ENCODE measurements around the gene SPAG16.
"Not testable (repeated sequence)": the region's sequence is repeated elsewhere in the genome, so short reads cannot be mapped to it uniquely, and the experiment has no call there.

Gene SPAG16

DNA sequence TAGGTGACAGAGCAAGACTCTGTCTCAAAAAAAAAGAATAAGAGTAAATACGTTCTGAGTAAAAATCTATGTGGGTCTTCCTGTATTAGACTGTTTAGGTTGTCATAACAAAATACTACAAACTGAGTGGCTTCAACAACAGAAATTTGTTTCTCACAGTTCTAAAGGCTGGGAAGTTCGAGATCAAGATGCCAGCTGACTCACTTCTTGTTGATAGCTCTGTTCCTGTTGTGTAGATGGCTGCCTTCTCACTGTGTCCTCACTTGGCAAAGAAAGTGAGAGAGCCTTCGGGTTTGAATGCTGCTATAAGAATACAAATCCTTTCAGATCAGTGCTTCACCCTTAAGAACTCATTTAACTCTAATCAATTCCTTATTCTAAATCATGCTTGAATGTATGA is 696.6 kb downstream of the SPAG16 start:
- H3K4me3 Mint-ChIP-seq: no peak overlapping the region
- no peaks in the 10 kb centered on the region for H3K36me3 Mint-ChIP-seq
- no peaks in the 10 kb centered on the region for H3K27me3 Mint-ChIP-seq
- peaks cover 4% of the 10 kb centered on the region for H3K9me3 Mint-ChIP-seq
- H3K27ac Mint-ChIP-seq: no peak overlapping the region
- no peaks in the 10 kb centered on the region for H3K4me1 Mint-ChIP-seq

DNA sequence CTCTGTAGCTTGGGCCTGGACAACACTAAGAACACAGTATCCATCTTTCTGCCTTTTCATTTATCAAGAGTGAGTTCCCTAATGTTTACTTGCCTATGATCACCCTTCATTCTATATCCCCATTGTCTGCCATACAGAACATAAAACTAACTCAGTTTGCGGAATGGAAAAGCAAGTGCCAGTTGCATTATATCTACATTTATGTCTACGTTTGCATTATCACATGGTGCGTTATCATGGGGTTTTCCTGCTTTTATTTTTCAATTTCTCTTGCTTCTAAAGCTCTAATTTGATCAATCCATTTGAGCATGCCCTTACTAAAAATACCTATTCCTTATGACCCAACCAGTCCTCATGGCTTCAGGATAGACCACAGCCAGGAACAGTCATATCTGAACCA is 704.9 kb downstream of the SPAG16 start:
- no peaks in the 10 kb centered on the region for H3K9me3 Mint-ChIP-seq
- H3K27ac Mint-ChIP-seq: no peak overlapping the region
- H3K36me3 Mint-ChIP-seq: no peaks in the 10 kb centered on the region
- H3K4me1 Mint-ChIP-seq: no peaks in the 10 kb centered on the region
- H3K4me3 Mint-ChIP-seq: no peak overlapping the region
- H3K27me3 Mint-ChIP-seq: peaks cover 2% of the 10 kb centered on the region

DNA sequence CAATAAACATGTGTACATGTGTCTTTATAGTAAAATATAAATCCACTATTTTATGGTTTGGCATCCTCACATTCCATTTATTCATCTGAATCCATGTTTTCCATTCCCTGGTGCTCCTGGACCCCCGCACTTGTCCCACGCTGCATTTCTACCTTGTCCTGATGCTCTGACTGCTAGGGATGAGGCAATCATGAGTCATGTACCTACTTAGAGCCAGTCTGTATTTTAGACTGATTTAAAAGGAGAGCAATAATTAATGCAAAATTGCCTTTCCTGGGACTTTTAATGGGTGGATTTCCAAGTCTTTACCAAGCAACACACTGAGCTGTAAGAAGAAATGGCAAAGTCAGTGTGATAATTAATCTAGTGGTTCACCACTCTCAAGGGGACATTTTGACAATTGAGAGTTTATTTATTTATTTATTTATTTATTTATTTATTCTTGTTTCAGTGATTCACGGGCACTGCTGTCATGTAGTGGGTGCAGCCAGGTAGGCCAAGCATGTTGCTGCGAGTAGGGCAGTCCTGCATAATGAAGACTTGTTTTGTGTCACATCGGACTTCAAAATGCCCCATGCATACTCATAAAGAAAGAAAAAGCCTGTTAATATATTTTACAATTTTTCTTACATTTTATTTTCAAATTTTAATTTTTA is 707.3 kb downstream of the SPAG16 start:
- no peaks in the 10 kb centered on the region for H3K36me3 Mint-ChIP-seq
- H3K4me3 Mint-ChIP-seq: no peak overlapping the region
- no peak overlapping the region for H3K27ac Mint-ChIP-seq
- H3K9me3 Mint-ChIP-seq: no peaks in the 10 kb centered on the region
- H3K4me1 Mint-ChIP-seq: no peaks in the 10 kb centered on the region
- no peaks in the 10 kb centered on the region for H3K27me3 Mint-ChIP-seq

DNA sequence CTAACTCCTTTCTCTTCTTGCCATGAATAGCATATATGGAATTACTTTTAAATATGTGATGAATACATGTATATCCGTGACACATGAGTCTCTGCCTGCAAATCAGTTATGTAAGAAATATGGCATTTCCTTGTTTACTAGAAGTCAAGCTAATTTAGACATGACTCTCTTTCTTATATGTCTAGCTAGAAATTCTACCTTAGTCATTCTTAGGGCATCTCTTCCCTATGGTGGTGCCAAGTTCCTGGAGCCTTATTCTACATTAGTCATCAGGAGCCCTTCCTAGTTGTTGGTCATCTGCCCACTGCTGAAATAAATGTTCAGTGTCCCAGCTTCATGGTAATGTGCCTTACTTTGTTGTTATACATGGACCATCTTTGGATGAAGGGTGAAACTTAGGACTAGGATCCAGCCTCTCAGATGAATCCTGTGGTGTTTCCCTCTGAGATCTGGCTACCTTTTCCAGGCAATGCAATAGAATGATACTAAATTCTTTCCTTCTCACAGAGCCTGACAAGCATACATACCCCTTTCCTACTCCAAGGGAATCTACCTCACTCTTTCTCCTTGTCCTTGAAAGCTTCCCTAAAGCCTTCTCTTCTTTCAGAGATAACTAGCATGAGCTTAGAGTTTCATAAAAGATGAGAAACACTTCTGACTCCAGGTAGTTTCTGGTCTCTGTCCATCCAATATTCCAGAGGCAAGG is 711.3 kb downstream of the SPAG16 start:
- H3K36me3 Mint-ChIP-seq: no peaks in the 10 kb centered on the region
- no peaks in the 10 kb centered on the region for H3K9me3 Mint-ChIP-seq
- H3K4me3 Mint-ChIP-seq: no peak overlapping the region
- no peaks in the 10 kb centered on the region for H3K4me1 Mint-ChIP-seq
- no peak overlapping the region for H3K27ac Mint-ChIP-seq
- no peaks in the 10 kb centered on the region for H3K27me3 Mint-ChIP-seq

DNA sequence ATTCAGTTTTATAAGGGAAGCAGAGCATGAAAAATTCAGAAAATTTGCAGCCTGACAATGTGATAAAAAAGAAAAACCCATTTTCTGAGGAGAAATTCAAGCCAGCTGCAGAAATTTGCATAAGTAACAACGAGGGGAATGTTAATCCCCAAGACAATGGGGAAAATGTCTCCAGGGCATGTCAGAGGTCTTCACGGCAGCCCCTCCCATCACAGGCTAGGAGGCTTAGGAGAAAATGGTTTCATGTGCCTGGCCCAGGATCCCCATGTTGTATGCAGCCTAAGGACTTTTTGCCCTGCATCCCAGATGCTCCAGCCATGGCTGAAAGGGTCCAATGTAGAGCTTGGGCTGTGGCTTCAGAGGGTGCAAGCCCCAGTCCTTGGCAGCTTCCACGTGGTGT is 714.7 kb downstream of the SPAG16 start:
- H3K36me3 Mint-ChIP-seq, H3K9me3 Mint-ChIP-seq, H3K4me1 Mint-ChIP-seq, H3K27ac Mint-ChIP-seq, H3K27me3 Mint-ChIP-seq, H3K4me3 Mint-ChIP-seq: not testable (repeated sequence)

DNA sequence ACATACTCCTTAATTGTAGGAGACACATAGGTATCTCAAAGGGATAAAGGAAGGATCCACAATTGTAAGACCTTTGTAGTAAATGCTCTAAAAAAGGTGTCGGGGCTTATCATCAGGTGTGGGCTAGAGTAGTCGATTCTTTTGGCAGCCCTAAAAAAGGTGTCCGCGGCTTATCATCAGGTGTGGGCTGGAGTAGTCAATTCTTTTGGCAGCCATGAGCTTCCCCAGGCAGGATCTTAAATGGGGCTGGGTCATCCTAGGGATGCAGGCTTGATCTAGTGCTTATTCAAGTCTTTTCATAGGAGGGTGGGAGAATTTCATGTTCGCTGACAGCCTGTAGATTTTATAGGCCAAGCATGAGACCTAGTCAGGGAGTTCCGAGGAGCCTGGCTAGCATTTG is 720.2 kb downstream of the SPAG16 start:
- no peak overlapping the region for H3K4me3 Mint-ChIP-seq
- no peaks in the 10 kb centered on the region for H3K27me3 Mint-ChIP-seq
- peaks cover 12% of the 10 kb centered on the region for H3K9me3 Mint-ChIP-seq
- no peak overlapping the region for H3K27ac Mint-ChIP-seq
- H3K36me3 Mint-ChIP-seq: no peaks in the 10 kb centered on the region
- H3K4me1 Mint-ChIP-seq: no peaks in the 10 kb centered on the region

DNA sequence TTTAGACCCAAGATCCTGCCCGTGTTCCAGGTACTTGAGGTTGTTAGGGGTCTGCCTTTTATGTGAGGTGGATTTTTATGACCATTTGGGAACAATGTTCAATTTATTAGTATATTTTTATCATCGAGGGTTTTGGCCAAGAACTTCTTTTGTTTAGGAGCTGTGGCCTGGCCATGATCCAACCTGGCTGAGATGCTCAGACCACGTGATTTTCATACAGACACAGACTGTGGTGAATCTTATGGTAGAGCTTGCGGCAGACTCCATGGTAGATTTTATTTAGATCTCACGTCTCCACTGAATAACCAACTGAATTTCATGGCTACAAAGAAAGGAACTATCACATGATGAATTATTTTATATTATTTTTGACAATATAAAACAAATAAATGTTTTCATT is 721.1 kb downstream of the SPAG16 start:
- Mint-ChIP-seq H3K9me3 (peaks cover 12% of the 10 kb centered on the region), H3K36me3 (no peaks in the 10 kb centered on the region), H3K27me3 (no peaks in the 10 kb centered on the region), H3K27ac (no peak overlapping the region), H3K4me1 (no peaks in the 10 kb centered on the region), H3K4me3 (no peak overlapping the region)

DNA sequence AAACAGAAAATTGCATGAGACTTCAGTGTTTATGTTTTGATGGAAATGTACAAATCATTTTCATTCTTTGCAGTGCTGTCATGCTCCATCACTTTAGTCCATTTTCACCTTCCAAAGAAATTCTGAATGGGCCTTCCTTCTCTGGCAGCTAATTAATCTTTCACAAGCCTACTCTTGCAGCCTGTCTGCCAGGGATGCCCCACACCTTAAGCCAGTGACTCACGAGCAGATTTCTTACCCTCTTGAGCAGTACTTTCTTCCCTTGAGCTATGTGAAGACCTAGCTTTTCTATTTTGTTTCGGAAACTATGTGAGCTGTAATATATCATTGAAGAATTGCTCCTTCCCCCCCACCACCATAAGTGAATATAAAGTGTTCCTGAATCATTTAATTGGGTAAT is 722.3 kb downstream of the SPAG16 start:
- peaks cover 12% of the 10 kb centered on the region for H3K9me3 Mint-ChIP-seq
- H3K27me3 Mint-ChIP-seq: no peaks in the 10 kb centered on the region
- no peaks in the 10 kb centered on the region for H3K4me1 Mint-ChIP-seq
- no peak overlapping the region for H3K27ac Mint-ChIP-seq
- H3K36me3 Mint-ChIP-seq: no peaks in the 10 kb centered on the region
- H3K4me3 Mint-ChIP-seq: no peak overlapping the region

DNA sequence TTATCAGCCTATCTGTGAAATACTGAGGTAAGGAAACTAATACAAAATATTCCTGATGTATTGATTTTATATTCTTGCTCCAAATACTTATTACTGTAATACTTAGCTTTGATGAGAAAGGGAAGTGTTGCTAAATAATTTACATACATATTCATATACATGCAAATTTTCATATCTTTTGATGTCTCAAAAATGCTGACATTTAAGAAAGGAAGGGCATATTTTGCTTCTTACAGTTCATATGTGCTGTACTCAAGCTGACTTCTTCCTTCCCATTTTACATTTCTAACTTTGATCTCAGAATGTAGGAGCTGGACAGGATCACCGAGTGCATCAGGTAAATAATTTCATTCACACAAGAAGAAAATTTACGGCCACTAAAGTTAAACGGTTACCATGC is 727.4 kb downstream of the SPAG16 start:
- Mint-ChIP-seq H3K36me3 (no peaks in the 10 kb centered on the region), H3K4me3 (no peak overlapping the region), H3K9me3 (peaks cover 20% of the 10 kb centered on the region), H3K27ac (no peak overlapping the region), H3K4me1 (no peaks in the 10 kb centered on the region), H3K27me3 (no peaks in the 10 kb centered on the region)

DNA sequence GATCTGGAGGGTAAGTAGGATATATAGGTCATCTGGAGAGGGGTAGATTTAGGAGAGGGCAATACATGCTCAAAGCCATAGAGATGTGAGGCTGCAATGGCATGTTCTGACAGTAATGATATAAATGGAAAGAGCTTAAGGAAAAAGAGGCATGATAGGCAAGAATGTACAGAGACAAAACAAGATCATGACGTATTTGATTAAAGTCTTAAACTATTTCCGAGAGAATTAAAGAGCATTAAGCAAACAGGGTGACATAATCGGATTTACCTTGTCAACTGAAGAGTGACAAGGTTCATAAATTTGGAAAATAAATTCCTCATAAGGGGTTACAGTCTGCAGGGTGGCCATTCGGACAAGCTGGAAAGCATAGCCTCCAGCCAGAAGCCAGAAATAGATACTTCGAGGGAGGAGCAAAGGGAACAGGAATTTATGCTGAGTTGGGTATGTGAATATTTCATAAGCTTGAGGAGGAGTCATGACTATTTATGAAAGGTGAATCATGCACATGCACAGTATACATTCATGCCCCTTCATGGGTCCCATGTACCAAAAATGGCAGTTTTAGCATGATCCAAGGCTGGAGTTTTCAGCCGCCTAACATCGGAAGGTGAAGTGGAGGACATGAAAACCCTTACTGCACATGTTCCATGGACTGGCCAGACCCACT is 730.4 kb downstream of the SPAG16 start:
- H3K4me3 Mint-ChIP-seq: no peak overlapping the region
- no peak overlapping the region for H3K27ac Mint-ChIP-seq

DNA sequence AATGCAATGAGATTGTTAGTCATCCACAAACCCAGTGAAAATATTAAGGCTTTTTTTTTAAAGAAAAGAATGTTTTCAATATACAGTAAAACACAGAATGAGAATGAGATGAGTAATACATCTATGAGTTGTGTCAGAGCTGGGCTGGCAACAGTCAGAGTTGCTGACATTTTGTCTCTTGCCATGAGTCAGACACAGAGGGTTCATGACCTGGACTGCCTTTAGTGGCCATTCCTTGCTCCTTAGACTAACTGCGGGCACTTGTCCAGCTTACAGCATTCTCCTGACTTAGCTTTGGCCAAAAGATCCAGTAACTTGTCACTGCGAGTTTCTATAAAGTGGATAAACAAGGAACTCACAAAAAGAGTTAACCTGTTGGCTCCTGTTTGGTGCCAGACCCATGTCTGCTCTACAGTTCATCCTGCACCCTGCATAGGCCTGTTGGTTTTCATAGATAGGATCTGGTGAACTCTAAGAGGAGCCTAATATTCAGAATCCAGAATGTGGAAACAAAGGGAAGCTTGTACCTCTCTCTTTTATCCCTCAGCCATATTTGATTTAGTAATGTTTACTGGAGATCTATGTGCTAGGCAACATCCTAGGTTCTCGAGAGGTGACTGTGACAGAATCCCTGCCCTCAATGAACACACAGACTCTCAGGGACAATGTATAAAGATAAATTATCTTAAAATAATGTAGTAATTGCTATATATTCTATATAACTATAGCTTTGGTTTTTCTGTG is 735.1 kb downstream of the SPAG16 start:
- no peaks in the 10 kb centered on the region for H3K27me3 Mint-ChIP-seq
- H3K4me3 Mint-ChIP-seq: no peak overlapping the region
- H3K4me1 Mint-ChIP-seq: no peaks in the 10 kb centered on the region
- no peak overlapping the region for H3K27ac Mint-ChIP-seq
- no peaks in the 10 kb centered on the region for H3K36me3 Mint-ChIP-seq
- H3K9me3 Mint-ChIP-seq: peaks cover 9% of the 10 kb centered on the region

More for the DNA sequence above, 730.4 kb downstream of the SPAG16 start:
- Mint-ChIP-seq H3K4me1 (no peaks in the 10 kb centered on the region), H3K9me3 (peaks cover 13% of the 10 kb centered on the region), H3K27me3 (no peaks in the 10 kb centered on the region), H3K36me3 (no peaks in the 10 kb centered on the region)

DNA sequence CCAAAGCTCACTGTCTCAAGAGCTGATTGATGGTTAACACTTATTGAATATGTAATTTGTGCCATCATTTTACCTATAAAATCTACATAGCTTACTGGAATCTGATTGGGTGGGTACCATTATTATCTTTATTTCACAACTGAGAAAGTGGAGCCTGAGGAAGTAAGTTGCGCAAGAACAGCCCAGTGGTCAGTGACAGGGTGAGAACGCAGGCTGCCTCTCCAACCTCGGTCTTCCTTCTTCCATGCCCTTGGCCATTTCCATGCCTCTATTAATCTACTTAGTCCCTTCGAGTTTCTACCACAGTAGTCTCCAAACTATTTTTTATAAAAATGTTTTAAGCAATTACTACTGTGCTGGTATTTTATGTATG is 735.7 kb downstream of the SPAG16 start:
- Mint-ChIP-seq H3K27ac (no peak overlapping the region), H3K4me3 (no peak overlapping the region), H3K4me1 (no peaks in the 10 kb centered on the region), H3K9me3 (peaks cover 5% of the 10 kb centered on the region), H3K27me3 (no peaks in the 10 kb centered on the region), H3K36me3 (no peaks in the 10 kb centered on the region)

DNA sequence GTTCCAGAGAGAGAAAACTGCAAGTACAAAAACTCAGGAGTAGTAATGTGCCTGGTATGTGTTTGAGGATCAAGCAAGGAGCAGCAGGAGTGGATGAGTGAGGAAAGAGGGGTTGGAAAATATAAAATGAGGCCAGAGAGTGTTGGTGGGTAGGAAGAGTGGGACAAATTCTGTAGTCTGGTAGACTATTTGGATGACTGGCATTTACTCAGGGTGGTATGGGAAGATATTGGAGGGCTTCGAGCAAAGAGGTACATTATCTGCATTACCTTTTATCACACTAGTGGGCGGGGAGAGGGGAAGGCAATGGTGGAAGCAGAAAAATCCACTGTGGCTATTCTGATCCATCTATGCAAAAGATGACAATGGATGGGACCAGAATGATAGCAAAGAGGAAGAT is 744.9 kb downstream of the SPAG16 start:
- Mint-ChIP-seq H3K27me3 (no peaks in the 10 kb centered on the region), H3K9me3 (peaks cover 10% of the 10 kb centered on the region), H3K4me3 (no peak overlapping the region), H3K4me1 (no peaks in the 10 kb centered on the region), H3K36me3 (no peaks in the 10 kb centered on the region), H3K27ac (no peak overlapping the region)

DNA sequence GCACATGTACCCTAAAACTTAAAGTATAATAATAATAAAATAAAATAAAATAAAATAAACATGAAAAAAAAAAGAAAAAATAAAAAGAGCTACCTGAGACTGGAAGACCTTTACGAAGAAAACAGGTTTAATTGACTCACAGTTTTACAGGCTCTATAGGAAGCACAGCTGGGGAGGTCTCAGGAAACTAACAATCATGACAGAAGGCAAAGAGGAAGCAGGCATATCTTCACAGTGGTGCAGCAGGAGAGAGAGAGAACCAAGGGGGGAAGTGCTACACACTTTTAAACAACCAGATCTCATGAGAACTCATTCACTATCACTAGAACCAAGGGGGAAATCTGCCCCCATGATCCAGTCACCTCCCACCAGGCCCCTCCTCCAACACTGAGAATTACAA is 747.3 kb downstream of the SPAG16 start:
- Mint-ChIP-seq H3K36me3 (no peaks in the 10 kb centered on the region), H3K4me3 (no peak overlapping the region), H3K27ac (no peak overlapping the region), H3K4me1 (no peaks in the 10 kb centered on the region), H3K27me3 (no peaks in the 10 kb centered on the region), H3K9me3 (peaks cover 10% of the 10 kb centered on the region)

DNA sequence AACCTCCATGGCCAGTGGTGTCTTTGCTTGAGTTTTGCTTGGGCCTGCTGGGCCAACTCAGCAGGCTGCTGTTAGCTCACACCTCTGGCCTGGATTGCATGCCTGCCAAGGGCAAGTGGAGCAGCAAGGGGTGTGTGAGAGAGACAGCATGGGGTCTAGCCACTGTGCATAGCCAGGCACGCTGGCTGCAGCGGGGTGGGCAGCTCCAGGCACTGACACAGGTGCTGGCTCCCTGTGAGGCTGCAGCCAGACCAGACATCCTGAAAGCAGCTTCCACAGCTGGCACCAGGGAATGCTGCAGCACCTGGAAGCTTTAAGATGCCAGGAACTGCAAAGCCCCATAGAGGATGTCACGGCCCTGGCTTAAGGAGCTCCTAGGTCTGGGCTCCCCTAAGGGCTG is 750.2 kb downstream of the SPAG16 start:
- Mint-ChIP-seq H3K4me1 (no peaks in the 10 kb centered on the region), H3K9me3 (peaks cover 4% of the 10 kb centered on the region), H3K36me3 (no peaks in the 10 kb centered on the region), H3K27ac (no peak overlapping the region), H3K27me3 (no peaks in the 10 kb centered on the region), H3K4me3 (no peak overlapping the region)
